GM08714 (cell line): ENCODE data around the gene MTMR6.
"Not testable (repeated sequence)": the region's sequence is repeated elsewhere in the genome, so short reads cannot be mapped to it uniquely, and the experiment has no call there.

Experiments
- H3K4me3 ChIP-seq: fragments of 200-500 bp; sonication (Bioruptor generic); 2 replicates; pipeline ENCODE4 v1.5.1; 2014; ENCODE audit warnings: mild to moderate bottlenecking, low read length, inconsistent platforms
- ZNF274 ChIP-seq: IDR thresholded peaks from 2 replicates; pipeline ENCODE4 v1.6.1; 2012; ENCODE audit warnings: mild to moderate bottlenecking, low read depth, low read length

MTMR6 gene

DNA sequence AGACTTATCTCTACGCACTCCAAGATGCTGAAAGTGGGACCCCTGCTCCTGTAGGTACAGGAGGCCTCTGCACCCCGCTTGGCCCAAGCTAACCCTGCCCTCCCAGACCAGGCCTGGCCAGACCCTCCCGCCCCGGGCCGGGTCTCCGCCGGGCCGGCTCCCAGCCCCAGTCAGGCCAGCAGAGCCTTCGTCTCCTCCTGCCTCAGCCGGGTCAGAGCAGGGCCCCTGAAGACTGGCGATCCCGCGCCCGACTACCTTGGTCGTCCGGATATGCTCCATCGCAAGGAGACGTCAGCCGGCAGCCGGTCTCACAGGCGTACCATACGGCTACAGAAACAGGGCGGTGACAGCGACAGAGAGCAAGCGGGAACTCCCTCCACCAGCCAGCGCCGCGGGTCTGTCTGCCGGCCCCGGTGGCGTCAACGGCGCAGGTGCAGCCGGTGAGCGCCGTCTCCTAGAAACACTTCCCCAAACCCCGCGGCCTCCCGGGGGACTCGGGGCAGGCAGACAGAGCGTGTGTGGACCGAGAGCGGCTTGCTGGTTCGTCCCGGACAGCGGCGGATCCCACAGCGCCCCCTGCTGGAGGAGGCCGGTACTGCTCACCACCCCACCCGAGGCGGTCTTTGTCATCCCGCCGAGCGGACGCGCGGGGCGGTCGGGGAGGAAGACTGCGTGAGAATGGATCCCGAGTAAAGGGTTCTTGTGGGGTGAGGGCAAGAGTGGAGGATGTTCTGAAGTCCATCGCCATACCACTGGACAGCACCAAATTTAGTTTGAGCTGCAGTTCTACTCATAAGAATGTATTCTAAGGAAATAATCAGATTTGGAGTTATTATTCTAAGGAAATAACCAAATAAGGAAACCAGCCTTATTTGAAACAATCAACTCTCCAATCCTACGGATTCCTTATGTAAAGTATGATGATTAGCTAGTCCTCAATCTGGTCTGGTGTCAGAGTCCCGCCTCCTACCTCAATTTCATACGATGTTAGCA is at the start of gene MTMR6:
Gene MTMR6 (minus strand): TSS at position 520 of the 993 bp plus-strand sequence. CDS start 241 bp downstream, at position 279.
- peak within 1 kb of the TSS; percentile 95 for H3K4me3 ChIP-seq
- TF ChIP-seq ZNF274 = no peak

DNA sequence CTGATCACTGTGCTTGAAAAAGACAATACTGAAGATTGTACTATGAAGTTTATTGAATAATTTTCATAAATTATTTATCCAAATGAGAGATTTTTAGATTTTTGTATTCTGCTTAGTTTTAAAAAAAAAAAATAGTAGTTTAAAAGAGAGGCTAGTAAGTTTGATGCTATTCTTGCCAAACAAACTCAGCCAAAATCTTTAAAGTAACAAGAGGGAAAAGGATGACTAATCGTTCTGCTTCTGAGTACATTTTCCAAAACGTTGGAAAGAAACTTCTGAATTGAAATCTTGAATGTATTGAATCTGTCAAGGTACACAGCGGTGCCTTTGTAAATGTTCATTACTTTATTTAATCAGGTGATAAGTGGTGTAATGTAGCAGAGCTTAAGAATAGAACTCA is 48.6 kb upstream of the MTMR6 start:
- H3K4me3 ChIP-seq = no peak overlapping the region
- no peak for TF ChIP-seq ZNF274

DNA sequence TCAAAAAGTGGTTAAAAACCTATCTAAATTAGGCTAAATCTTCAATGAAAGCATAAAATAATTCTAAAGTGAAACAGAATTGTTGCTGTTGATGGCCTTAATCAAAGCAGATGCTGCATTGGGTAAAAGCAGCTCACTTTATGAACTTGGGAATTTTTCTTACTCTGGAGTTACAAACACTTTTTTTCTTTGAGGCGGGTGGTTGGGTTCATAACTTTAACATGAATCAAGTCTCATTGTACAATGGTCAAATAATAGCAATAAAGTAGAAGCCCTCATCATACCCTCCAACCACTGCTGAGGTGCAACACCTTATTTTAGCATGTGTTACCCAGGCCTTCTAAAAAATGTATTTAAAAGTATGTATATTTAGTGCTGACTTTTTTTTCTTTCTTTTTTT is 43.3 kb upstream of the MTMR6 start:
- no peak for TF ChIP-seq ZNF274
- H3K4me3 ChIP-seq = no peak overlapping the region

DNA sequence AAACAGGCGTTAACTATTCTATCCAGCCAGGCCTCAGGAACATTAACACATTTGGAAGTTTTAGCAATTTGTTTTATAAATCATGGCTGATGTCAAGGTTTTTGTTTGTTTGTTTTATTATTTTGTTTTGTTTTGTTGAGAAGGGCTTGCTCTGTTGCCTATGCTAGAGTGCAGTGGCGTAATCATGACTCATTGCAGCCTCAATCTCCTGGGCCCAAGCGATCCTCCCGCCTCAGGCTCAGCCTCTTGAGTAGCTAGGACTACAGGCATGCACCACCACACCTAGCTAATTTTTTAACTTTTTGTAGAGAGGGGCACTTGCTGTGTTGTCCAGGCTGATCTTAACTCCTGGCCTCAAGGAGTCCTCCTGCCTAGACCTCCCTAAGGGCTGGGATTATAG is 42.4 kb upstream of the MTMR6 start:
- H3K4me3 ChIP-seq = no peak overlapping the region
- TF ChIP-seq ZNF274 = no peak

DNA sequence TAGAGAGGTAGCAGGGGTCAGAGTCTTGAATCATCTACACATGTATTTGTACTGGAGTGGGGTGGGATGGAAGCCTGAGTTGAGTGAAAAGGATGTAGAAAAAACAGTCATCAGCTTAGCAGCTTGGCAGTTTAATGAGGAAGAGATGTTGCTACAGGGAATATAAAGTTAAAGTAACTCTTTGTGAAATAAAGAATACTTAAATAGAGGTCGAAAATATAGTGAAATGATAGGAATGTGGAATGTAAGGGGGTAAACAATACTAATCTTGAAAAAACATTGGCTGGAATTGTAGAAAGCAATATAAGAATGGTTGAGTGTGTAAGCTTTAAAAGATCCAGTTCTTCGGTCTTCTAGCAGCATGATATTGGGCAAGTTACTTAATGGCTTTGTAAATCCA is 36.8 kb upstream of the MTMR6 start:
- H3K4me3 ChIP-seq = no peak overlapping the region
- TF ChIP-seq ZNF274 = no peak

DNA sequence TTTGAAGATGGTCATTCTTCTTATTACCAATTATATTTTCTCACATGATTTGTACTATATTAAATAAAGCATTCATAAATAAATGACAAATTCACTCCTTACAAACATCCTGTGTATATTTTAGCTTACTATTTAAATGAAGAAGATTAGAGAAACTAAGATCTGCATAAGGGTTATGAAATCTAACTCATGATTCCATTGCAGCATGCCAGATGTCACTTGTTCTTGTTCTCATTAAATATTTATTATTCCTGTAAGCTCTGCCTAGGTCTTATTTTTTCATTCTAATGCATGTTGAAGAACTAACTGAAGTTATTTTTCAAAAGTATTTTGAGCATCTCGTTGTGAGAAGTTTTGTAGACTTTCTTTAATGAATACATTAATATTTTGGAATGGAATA is 32.5 kb upstream of the MTMR6 start:
- H3K4me3 ChIP-seq = no peak overlapping the region
- no peak for TF ChIP-seq ZNF274

DNA sequence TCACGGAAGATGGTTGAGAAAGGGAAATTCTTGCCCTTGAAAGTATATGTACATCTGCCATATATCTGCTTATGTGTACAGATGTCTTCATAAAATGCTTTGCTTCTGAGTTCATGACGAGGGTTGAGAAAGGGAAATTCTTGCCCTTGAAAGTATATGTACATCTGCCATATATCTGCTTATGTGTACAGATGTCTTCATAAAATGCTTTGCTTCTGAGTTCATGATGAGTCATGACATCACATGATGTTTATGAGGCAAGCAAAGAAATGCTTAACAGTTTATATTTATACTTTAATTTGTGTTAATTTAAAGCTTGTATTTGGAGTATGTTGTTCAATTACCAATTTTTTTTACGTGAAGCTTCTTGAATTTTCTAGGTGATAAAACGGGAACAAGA is 31.7 kb upstream of the MTMR6 start:
- H3K4me3 ChIP-seq = not testable (repeated sequence)

DNA sequence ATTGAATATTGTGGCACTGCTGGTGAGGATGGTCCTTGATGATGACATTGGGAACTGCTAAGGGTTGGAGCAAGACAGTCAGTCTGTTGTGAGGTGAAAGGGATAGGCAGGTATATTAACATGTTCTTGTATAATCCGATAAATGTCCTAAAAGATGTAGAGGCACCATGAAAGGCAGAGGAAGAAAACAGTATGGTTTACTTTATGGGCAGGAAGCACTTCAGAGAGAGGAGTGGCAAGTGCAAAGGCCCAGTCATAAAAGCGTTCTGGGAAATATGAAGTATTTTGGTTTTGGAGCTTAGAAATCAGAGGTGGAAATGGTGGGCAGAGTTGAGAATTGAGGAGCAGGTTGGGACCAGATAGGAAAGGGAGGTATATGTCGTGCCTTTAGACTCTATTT is 23.6 kb upstream of the MTMR6 start:
- H3K4me3 ChIP-seq = no peak overlapping the region
- TF ChIP-seq ZNF274 = no peak

DNA sequence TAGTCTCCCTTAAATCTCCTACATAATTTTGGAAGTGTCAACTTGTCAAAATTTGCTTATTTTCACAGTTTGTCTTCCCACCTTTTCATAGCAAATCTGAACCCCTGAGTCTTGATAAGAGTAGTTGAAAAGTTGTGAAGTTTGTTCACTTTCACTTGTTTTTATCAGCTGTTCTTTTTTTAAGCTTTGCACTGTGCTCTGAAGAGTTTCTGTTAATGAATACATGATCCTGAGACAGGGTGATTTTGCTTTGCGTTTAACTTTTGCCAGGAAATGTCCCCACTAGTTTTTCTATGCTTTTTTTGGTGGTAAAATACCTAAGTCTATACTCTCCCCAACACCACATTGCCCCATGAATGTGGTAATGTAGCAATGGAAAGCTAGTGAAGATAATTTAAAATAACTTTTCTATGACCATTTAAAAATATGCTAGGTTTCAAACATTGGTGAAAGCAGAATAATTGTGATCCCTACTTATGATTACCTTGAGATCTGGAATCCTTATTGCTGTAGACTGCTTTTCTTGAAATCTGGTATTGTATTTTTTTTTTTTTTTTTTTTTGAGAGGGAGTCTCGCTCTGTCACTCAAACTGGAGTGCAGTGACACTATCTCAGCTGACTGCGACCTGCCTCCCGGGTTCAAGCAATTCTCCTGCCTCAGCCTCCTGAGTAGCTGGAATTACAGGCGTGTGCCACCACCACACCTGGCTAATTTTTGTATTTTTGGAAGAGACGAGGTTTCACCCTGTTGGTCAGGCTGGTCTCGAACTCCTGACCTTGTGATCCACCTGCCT is 19.6 kb upstream of the MTMR6 start:
- no peak for TF ChIP-seq ZNF274
- H3K4me3 ChIP-seq = no peak overlapping the region

DNA sequence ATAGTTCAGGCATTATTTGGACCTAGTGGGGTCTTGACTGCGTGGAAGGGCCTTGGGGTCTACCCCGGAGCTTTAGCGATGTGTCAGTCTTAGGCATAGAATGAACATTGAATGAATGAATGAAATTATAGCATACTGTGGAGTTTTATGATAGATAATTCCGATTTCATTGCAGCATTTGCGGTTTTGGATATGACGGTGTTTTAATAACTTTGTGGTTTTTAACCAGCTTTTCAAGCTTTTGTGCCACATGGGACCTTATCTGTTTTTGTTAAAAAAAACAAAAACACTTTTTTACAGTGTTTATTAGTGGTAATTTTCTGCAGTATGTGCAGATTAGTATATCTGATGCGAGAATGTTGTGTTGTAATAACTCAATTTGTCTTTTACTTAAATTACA is 14.8 kb upstream of the MTMR6 start:
- H3K4me3 ChIP-seq = peak overlapping the region; percentile 98
- no peak for TF ChIP-seq ZNF274

DNA sequence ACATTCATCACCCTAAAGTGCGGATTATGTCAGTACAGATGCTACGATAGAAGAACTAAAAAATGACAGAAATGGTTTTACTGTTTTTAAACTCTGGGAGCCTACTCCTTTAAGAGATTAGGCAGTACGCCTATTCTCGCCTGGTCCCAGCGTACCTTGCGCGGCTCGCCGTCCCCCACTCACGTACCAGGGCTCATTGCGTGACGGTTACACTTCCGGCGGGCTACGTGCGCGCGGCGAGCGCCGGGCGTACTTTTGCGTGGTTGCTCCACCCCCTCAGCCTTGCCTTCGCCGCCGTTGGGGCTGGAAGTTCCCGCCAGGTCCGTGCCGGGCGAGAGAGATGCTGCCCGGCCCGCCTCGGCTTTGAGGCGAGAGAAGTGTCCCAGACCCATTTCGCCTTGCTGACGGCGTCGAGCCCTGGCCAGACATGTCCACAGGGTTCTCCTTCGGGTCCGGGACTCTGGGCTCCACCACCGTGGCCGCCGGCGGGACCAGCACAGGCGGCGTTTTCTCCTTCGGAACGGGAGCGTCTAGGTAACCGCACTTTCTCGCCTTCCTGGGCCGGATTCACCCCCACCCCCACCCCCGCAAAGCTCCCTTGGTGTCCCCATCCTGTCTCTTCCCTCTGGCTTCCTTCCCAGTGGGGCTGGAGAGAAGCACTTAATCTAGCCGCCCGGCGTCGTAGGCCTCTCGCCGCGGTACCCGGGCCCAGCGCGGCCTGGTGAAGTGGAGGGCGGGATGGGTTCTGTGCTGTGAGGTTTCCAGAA is 14.2 kb upstream of the MTMR6 start, which contains the start of gene NUP58:
Gene NUP58 (plus strand): TSS at position 279 of the 767 bp plus-strand sequence. CDS start 149 bp downstream, at position 428.
- no peak for TF ChIP-seq ZNF274

DNA sequence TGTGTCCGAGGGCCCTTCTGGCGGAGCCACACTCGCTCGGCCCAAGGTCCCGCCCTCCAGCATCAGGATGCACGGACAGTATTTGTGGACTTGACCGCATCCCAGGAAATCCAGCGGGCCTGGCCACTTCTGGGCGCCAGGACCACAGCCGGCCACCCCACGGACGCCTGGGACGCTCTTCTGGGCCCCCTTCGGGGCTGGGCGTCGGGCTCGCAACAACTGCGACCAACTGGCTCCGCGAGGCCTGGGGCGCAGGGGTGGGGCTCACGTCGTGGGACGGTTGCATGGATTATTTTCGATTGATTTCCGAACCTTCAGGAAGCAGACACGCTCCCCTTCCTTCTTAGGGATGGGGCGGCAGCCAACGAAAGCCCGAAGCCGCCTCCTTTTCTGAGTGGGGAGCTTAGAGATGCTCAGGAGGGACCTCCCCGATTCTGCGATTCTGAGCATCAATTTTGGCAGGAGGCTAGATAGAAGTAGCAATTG is 13.6 kb upstream of the MTMR6 start:
- H3K4me3 ChIP-seq = peak overlapping the region; percentile 63; the same call in 1 of the 2 replicates
- TF ChIP-seq ZNF274 = no peak

More for the DNA sequence above, 14.2 kb upstream of the MTMR6 start, which contains the start of gene NUP58:
- peak within 1 kb of the TSS; percentile 98 for H3K4me3 ChIP-seq

DNA sequence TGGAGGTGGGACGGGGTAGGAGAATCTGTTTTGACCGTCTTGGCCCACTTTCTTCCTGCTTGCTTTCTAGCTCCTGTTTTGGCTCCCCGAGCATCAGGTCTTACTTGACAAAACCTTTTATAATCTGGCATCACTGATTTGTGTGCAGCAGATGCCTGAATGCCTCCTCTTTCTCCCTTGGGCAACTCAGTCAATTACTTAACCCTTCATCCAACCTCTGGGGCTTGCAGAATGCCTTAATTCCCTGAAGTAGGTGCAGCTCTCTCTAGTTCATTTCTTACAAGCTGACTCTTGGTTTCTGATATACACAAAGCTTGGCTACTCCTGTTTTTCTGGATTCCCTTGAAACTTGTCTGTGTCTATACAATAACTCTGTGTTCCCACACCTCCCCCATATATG is 8.4 kb upstream of the MTMR6 start:
- no peak overlapping the region for H3K4me3 ChIP-seq
- TF ChIP-seq ZNF274 = no peak

DNA sequence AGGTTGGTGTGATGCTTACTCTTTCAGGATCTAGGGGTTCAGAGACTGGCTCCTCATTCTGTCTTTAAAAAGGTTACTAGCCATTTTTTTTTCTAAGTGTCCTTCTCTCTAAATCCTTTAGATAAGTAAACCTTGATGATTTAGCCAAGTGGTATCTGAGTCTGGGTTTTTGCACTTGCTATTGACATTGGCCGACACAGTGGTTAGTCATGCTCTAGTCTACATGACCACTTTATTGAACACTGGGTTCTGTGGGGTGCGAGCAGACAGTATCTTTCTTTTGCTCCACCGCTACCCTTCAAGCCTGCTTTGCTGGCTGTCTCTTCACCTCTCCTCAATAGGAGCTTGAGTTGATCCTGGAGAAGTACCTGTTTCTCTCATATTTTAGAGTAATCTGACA is 7.9 kb upstream of the MTMR6 start:
- no peak overlapping the region for H3K4me3 ChIP-seq
- TF ChIP-seq ZNF274 = no peak
